Stomach (tissue), 9 donors: ENCODE results near the gene CFAP299. TPM values are rescaled to one million over a fixed set of nuclear protein-coding genes. Genes with fewer than 3 reads are reported as not detected.
A peak's percentile ranks its signal among the peaks of the same experiment; 100 is the strongest.

ENCODE experiments used
- DNase-seq, 2 donors: peaks; one replicate each; pipeline versions ENCODE4 v3.0.0 to v3.0.0-alpha.2; 2013 to 2019
- H3K27ac ChIP-seq, 5 donors: fragments of 200-600 bp in 4 of 5; sonication (generic) in 4 of 5; one replicate each; pipeline ENCODE4 v1.5.1; 2013 to 2019; ENCODE audit warnings: mild to moderate bottlenecking in 1 of 5, moderate library complexity in 1 of 5
- H3K27me3 ChIP-seq, 3 donors: fragments of 200-600 bp; sonication (generic); one replicate each; pipeline ENCODE4 v1.5.1; 2017 to 2019; ENCODE audit warnings: mixed run types in 1 of 3
- H3K36me3 ChIP-seq, 4 donors: fragments of 200-600 bp; sonication (generic); 1 replicate in 3 of 4; 2 replicates in 1 of 4; pipeline ENCODE4 v1.5.1; 2016 to 2019
- H3K4me1 ChIP-seq, 4 donors: fragments of 200-600 bp; sonication (generic); one replicate each; pipeline ENCODE4 v1.5.1; 2016 to 2019
- H3K4me3 ChIP-seq, 4 donors: fragments of 200-600 bp; sonication (generic) in 3 of 4; one replicate each; pipeline ENCODE4 v1.5.1; 2016 to 2019; ENCODE audit warnings: mild to moderate bottlenecking in 1 of 4
- H3K9me3 ChIP-seq, 4 donors: fragments of 200-600 bp; sonication (generic); one replicate each; pipeline ENCODE4 v1.5.1; 2016 to 2019
- CTCF ChIP-seq, 7 experiments: fragments of 450-650 bp in 4 of 7; fragments of 200-600 bp in 3 of 7; sonication (generic) in 3 of 7; IDR thresholded peaks; one replicate each; pipeline ENCODE4 v1.5.1; 2016 to 2019; ENCODE audit warnings: antibody characterized with exemption in 7 of 7, control low read depth in 2 of 7, mild to moderate bottlenecking in 1 of 7
- EP300 ChIP-seq: sonication (generic); formaldehyde crosslinking; IDR thresholded peaks from one replicate; pipeline ENCODE4 v1.6.1; 2017; ENCODE audit warnings: antibody characterized with exemption
- POLR2A ChIP-seq, 4 donors: fragments of 450-650 bp; IDR thresholded peaks; one replicate each; pipeline ENCODE4 v1.6.1; 2016; ENCODE audit warnings: antibody characterized with exemption in 4 of 4, control low read depth in 2 of 4, mild to moderate bottlenecking in 1 of 4, moderate library complexity in 1 of 4
- POLR2AphosphoS5 ChIP-seq, 3 donors: sonication (generic); formaldehyde crosslinking; IDR thresholded peaks; one replicate each; pipeline ENCODE4 v1.6.1; 2016; ENCODE audit warnings: antibody characterized with exemption in 3 of 3
- WGBS, 5 donors: extraction: QIAGEN DNeasy Blood & Tissue Kit in 3 of 5; methylation state at CpG; one replicate each; pipeline versions ENCODE4 v1.1.5 to v1.1.7; 2013 to 2018; 5-methylcytosine and 5-hydroxymethylcytosine counted together
- intact Hi-C: fragments of 100-400 bp; cut with DNase I; formaldehyde crosslinking; loops from one replicate; pipeline ENCODE4 v1.15.1; 2023; ENCODE audit warnings: low total_unique reads
- polyA plus RNA-seq, 3 donors: library from polyadenylated mRNA; stranded (reverse); fragments of 200-250 nt; gene quantifications; one replicate each; pipeline ENCODE4 v1.2.3, GENCODE V29; 2013
- total RNA-seq, 5 donors: library from RNA; depleted of rRNA; stranded (reverse); fragments of >200 nt; gene quantifications; one replicate each; pipeline versions ENCODE4 v1.1.0 to v1.2.3, GENCODE V29; 2014 to 2016
- donor health status: healthy with polysubstance abuse.
- donor health status: Bipolar disorder and iron deficiency.
- donor health status: healthy.

CFAP299 gene
- total and polyA plus RNA-seq, 8 donors = 0.73 TPM; not detected in 7

GRCh38 chr4:80532674-80533333, 197.3 kb downstream of the CFAP299 start:
- WGBS, 5 donors = 38 to 42% (median 40%) methylated on average over 2 of the region's 2 CpGs
- Histone ChIP-seq H3K27me3 (no peaks in the 10 kb centered on the region), H3K36me3 (no peaks in the 10 kb centered on the region), H3K9me3 (no peaks in the 10 kb centered on the region), H3K4me1 (no peaks in the 10 kb centered on the region), H3K27ac (no peak overlapping the region), H3K4me3 (no peak overlapping the region)
- peak in 1 of 2 donors; percentile 6 for DNase-seq
- TF ChIP-seq CTCF (IDR thresholded peaks at IDR 0.05) = no peak
- no peak for TF ChIP-seq POLR2A (IDR thresholded peaks at IDR 0.05)
- no peak for TF ChIP-seq EP300
- no peak for TF ChIP-seq POLR2AphosphoS5 (IDR thresholded peaks at IDR 0.05)
- intact Hi-C loops = no loop called here

- Histone ChIP-seq H3K36me3 (no peaks in the 10 kb centered on the region), H3K4me3 (no peak overlapping the region), H3K27me3 (no peaks in the 10 kb centered on the region), H3K27ac (no peak overlapping the region), H3K9me3 (no peaks in the 10 kb centered on the region), H3K4me1 (no peaks in the 10 kb centered on the region)
- intact Hi-C loops = no loop called here
- TF ChIP-seq POLR2A (IDR thresholded peaks at IDR 0.05) (no peak), CTCF (IDR thresholded peaks at IDR 0.05) (no peak), POLR2AphosphoS5 (IDR thresholded peaks at IDR 0.05) (no peak), EP300 (no peak)
- DNase-seq = no peak
- WGBS, 5 donors = 25 to 58% (median 39%) methylated on average over 1 of the region's 1 CpG
Observed at GRCh38 chr4:80535551-80535950, 200.0 kb downstream of the CFAP299 start.

DNA sequence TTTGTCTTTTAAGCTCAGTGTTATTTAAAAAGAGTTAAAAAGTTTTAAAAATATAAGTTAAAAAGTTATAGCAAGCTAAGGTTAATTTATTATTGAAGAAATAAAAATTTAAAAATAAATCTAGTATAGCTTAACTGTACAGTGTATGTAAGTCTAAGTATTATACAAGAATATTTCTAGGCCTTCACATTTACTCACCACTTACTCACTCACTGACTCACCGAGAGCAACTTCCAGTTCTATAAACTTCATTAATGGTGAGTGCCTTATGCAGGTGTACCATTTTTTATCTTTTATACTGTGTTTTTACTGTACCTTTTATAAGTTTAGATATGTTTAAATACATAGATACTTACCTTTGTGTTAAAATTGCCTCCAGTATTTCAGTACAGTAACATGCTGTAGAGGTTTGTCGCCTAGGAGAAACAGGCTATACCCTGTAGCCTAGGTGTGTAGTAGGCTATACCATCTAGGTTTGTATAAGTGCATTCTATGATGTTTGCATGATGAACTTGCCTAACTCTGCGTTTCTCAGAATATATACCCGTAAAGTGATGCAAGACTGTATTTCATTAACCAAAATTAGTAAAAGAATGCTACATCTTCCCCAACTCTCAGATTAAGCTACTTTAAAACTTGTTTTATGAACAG, 202.9 kb downstream of the CFAP299 start:
- Histone ChIP-seq H3K4me3 (no peak overlapping the region), H3K36me3 (no peaks in the 10 kb centered on the region), H3K27me3 (peaks cover 0 to 4% (median 0%) of the 10 kb centered on the region in 3 donors), H3K27ac (no peak overlapping the region), H3K9me3 (no peaks in the 10 kb centered on the region), H3K4me1 (no peaks in the 10 kb centered on the region)
- DNase-seq = no peak
- TF ChIP-seq POLR2AphosphoS5 (IDR thresholded peaks at IDR 0.05) = no peak
- no peak for TF ChIP-seq CTCF (IDR thresholded peaks at IDR 0.05)
- no peak for TF ChIP-seq EP300
- TF ChIP-seq POLR2A (IDR thresholded peaks at IDR 0.05) = no peak
- intact Hi-C loops = no loop called here
- WGBS, 5 donors = 91 to 96% (median 94%) methylated on average over 4 of the region's 4 CpGs

DNA sequence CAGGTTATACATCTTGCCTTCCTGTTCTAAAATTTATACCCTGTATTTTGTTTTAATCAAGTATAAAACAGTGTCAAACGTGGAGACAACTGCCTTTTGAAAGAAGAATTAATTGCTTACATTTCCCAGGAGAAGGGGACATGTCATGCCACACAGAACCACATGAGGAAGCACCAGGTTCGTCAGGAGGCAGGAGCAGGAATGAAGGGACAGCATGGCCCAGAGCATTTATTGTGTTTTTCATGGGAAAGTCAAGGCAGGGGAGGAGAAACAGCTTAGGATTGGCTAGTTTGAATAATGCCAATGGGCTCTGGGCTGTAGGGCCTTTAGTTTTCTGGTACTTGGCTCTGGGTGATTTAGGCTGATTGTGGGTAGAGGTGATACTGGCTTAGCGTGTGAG, 203.7 kb downstream of the CFAP299 start:
- Histone ChIP-seq H3K27ac (no peak overlapping the region), H3K9me3 (no peaks in the 10 kb centered on the region), H3K4me1 (no peaks in the 10 kb centered on the region), H3K4me3 (no peak overlapping the region), H3K36me3 (no peaks in the 10 kb centered on the region), H3K27me3 (peaks cover 0 to 4% (median 0%) of the 10 kb centered on the region in 3 donors)
- intact Hi-C loops = no loop called here
- no peak for DNase-seq
- TF ChIP-seq POLR2A (IDR thresholded peaks at IDR 0.05) (no peak), POLR2AphosphoS5 (IDR thresholded peaks at IDR 0.05) (no peak), CTCF (IDR thresholded peaks at IDR 0.05) (no peak), EP300 (no peak)
- 65 to 74% (median 72%) methylated on average over 3 of the region's 3 CpGs for WGBS, 5 donors
